ENCODE measurements around the gene HAP1. TPM values are rescaled to one million over a fixed set of nuclear protein-coding genes. Genes with fewer than 3 reads are reported as not detected.
A peak's percentile ranks its signal among the peaks of the same experiment; 100 is the strongest.

HAP1 gene
- total and polyA plus RNA-seq, 2 experiments from 2014 or later, result 0.98 to 2.1 TPM

GRCh38 chr17:41691031-41691777 is 43.2 kb downstream of the HAP1 start:
- H3K4me1 ChIP-seq (ENCODE audit: low read depth), result peaks cover 7% of the 10 kb centered on the region
- peaks cover 35% of the 10 kb centered on the region for H3K36me3 ChIP-seq
- no peaks in the 10 kb centered on the region for H3K27me3 ChIP-seq
- TF ChIP-seq CTCF (IDR thresholded peaks at IDR 0.05; ENCODE audit: low read depth, low read length), result no peak
- peak overlapping the region; percentile 29 for H3K27ac ChIP-seq
- no peak overlapping the region for H3K4me3 ChIP-seq
- no peak for DNase-seq (ENCODE audit: low read depth in 1 of 2, low spot score in 1 of 2)
- H3K9me3 ChIP-seq (ENCODE audit: low read depth), result no peaks in the 10 kb centered on the region

- Histone ChIP-seq H3K9me3 (ENCODE audit: low read depth) (no peaks in the 10 kb centered on the region), H3K27me3 (no peaks in the 10 kb centered on the region), H3K27ac (peak overlapping the region; percentile 99), H3K4me1 (ENCODE audit: low read depth) (peaks cover 7% of the 10 kb centered on the region), H3K4me3 (peak overlapping the region; percentile 88), H3K36me3 (peaks cover 35% of the 10 kb centered on the region)
- DNase-seq (ENCODE audit: low read depth in 1 of 2, low spot score in 1 of 2), result no peak
- TF ChIP-seq CTCF (IDR thresholded peaks at IDR 0.05; ENCODE audit: low read depth, low read length), result no peak
These were observed 43.9 kb downstream of the HAP1 start for GRCh38 chr17:41690497-41690896.

- peak; percentile 58 for TF ChIP-seq CTCF (IDR thresholded peaks at IDR 0.05; ENCODE audit: low read depth, low read length)
- no peaks in the 10 kb centered on the region for H3K9me3 ChIP-seq (ENCODE audit: low read depth)
- peak overlapping the region; percentile 99 for H3K27ac ChIP-seq
- H3K27me3 ChIP-seq, result no peaks in the 10 kb centered on the region
- H3K4me1 ChIP-seq (ENCODE audit: low read depth), result peaks cover 7% of the 10 kb centered on the region
- H3K36me3 ChIP-seq, result peaks cover 35% of the 10 kb centered on the region
- peak; percentile 52 to 79 for DNase-seq (ENCODE audit: low read depth in 1 of 2, low spot score in 1 of 2)
- H3K4me3 ChIP-seq, result peak overlapping the region; percentile 88
These were observed 44.7 kb downstream of the HAP1 start for GRCh38 chr17:41689497-41690299.

GRCh38 chr17:41688641-41689496 is 45.6 kb downstream of the HAP1 start, which contains the start of gene EIF1:
Gene EIF1, plus strand, starts transcription at chr17:41688885. Its CDS starts 154 bp downstream, at chr17:41689039.
- DNase-seq (ENCODE audit: low read depth in 1 of 2, low spot score in 1 of 2), result peak; percentile 100
- no peaks in the 10 kb centered on the region for H3K27me3 ChIP-seq
- TF ChIP-seq CTCF (IDR thresholded peaks at IDR 0.05; ENCODE audit: low read depth, low read length), result no peak
- peaks cover 7% of the 10 kb centered on the region for H3K4me1 ChIP-seq (ENCODE audit: low read depth)
- peak within 1 kb of the TSS; percentile 99 for H3K27ac ChIP-seq
- no peaks in the 10 kb centered on the region for H3K9me3 ChIP-seq (ENCODE audit: low read depth)
- H3K36me3 ChIP-seq, result peaks cover 35% of the 10 kb centered on the region
- peak within 1 kb of the TSS; percentile 88 for H3K4me3 ChIP-seq
